ENCODE results near the gene MRPL32.
"Not testable (repeated sequence)": the region's sequence is repeated elsewhere in the genome, so short reads cannot be mapped to it uniquely, and the experiment has no call there.

The MRPL32 gene

DNA sequence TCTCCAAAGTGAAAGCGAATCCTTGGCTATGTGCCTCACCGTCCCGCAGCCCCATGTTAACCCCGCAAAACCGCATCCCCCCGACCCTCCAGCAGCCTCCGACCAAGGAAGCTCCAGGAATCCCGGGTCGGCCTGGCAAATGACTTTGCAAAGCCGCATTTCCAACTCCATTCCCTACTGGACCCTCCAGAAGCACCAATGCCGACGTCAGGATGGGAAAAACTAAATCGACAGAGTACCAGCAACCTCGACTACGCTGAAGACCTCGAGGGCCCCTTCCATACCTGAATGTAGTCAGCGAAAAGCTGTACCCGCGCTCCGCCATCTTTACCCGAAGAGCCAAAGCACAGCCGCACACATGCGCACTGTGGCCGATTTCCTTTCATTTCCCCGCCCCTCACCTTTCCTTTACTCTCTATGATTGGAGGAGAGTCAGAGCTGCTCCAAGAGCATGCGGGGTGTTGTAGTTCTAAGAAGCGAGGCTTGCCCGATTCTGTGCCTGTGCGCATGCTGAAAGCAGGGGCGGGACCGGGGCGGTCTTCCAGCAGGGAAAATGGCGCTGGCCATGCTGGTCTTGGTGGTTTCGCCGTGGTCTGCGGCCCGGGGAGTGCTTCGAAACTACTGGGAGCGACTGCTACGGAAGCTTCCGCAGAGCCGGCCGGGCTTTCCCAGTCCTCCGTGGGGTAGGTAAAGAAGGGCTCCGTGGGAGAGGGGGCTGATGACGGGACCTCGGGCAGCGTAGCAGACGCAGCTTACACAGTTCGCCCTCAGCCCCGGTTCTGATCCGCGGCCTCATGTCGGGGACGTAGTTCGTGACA is at the start of gene MRPL32, which contains the start of gene PSMA2:
MRPL32 (plus strand) TSS at position 543 of the 818 bp plus-strand sequence; CDS start at position 554, 11 bp downstream.
PSMA2 (minus strand) TSS at position 341 of the 818 bp plus-strand sequence; CDS start at position 325, 16 bp downstream.
- DNase-seq: peak; percentile 98 to 99

DNA sequence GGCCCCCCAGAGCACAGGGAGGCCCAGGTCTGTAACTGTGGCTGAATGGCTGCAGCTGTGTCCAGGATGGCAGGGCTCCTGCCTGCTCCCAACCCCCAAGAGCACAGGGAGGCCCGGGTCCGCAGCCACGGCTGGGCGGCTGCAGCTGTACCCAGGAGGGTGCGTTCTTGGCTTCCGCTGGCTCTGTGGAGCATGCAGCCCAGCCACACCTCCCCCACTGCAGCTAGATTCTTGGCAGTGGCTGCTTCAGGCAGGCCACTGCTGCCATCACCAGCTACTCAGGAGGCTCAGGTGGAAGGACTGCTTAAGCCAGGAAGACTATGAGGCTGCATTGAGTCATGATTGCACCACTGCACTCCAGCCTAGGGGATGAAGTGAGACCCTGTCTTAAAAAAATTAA is 48.2 kb upstream of the MRPL32 start:
- no peak for DNase-seq

- DNase-seq: not testable (repeated sequence)
Observed at GRCh38 chr7:42885183-42885582, 47.0 kb upstream of the MRPL32 start.

DNA sequence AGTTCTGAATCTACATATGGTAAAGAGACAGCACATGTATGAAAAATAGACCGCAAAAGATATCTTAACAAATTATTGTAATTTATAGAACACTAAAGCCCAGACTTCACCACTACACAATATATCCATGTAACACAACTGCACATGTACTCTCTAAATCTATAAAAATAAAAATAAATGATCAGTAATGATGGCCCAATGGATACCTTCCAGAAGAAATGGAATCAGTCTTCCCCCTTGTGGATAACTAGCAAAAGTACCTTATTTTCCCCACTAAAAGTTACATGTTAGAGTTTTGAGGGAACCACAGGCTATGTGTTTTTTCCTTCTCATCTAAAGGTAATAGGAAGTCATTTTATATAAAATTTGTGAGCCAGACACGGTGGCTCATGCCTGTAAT is 46.0 kb upstream of the MRPL32 start:
- no peak for DNase-seq

DNA sequence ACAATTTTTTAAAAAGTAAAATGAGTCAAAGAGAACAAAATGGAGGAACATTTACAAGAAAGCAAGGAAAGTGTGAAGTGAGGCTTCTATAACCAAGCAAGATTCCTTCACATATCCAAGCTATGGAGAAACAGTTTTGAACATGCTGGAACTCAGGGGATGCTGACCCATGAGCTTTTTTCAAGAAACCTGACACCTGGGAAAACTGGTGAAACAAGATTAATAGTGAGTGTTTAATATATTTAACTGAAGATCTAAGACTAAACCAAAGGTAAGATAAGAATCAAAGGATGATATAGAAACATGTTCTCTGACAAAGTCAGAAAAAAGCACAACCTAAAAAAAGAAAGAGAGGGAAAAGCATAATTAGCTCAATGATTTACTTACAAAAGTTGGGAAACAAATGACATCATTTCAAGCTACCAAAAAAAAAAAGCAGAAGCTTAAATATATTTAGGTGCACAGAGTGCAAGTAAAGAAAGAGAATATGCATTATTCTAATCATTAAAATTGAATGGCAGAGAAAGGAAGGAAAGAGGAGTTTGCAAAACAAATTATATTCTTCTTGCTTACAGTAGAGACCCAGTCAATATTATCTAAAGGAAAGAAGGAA is 45.2 kb upstream of the MRPL32 start:
- DNase-seq: no peak

DNA sequence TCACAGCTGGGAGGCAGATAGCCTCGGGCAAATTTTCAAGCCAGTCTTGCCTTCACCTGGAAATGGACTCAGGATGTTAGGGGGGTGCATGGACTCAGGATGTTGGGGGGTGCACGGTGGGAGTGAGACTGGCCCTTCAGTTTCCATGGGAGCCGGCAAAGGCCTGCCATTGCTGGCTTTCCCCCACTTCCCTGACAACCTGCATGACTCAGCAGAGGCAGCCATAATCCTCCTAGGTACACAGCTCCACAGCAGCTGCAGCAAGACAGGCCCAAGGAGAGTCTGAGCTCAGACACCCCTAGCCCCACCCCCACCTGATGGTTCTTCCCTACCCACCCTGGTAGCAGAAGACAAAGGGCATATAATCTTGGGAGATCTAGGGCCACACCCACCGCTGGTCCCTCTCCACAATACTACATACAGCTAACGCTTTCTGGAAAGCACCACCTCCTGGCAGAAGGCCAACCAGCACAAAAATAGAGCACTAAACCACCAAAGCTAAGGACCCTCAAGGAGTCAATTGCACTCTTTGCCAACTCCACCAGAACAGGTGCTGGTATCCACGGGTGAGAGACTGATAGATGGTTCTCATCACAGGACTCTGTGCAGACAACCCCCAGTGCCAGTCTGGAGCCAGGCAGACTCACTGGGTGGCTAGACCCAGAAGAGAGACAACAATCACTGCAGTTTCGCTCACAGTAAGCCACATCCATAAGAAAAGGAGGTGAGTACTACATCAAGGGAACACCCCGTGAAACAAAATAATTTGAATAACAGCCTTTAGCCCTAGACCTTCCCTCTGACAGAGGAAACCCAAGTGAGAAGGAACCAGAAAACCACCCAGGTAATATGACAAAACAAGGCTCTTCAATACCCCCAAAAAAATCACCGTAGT is 38.6 kb upstream of the MRPL32 start:
- DNase-seq: no peak

DNA sequence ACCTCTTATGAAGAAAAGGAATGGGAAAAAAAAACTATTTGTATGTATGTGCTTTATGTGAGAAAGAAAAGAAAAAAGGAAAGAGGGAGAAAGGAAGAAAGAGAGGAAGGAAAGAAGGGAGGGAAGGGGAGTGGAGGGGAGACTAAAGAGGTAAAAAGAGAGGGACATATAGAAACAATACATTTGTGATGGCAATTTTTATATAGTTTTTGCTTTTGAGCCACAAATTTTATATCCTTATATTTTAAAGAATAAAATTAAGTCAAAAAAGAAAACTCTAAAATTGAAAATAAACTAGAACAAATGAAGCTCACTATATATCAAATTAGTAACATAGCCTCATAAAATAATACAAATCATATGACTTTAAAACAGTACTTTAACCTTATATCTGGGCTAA is 31.3 kb upstream of the MRPL32 start:
- no peak for DNase-seq

GRCh38 chr7:42902331-42902730 is 29.8 kb upstream of the MRPL32 start:
- DNase-seq: no peak

- DNase-seq: no peak
Observed at GRCh38 chr7:42906181-42906580, 26.0 kb upstream of the MRPL32 start.

DNA sequence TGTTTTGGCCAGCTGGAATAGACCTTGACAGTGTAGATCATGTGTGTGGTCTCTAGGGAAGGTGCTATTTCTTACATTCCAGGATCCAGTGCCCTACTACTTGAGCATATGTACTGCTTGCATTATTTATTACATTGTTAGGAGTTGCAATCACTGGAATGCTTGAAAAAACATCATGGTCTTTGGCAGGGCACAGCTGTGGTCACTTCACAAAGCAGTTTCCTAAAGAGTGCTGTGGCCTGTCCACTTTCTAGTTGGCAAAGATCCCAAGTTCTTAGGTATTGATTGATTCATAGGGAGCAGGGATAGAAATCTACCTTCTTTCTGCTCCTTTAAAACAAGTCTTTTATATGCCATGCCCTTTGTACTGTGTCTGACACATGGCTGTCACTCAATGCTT is 24.9 kb upstream of the MRPL32 start:
- no peak for DNase-seq

DNA sequence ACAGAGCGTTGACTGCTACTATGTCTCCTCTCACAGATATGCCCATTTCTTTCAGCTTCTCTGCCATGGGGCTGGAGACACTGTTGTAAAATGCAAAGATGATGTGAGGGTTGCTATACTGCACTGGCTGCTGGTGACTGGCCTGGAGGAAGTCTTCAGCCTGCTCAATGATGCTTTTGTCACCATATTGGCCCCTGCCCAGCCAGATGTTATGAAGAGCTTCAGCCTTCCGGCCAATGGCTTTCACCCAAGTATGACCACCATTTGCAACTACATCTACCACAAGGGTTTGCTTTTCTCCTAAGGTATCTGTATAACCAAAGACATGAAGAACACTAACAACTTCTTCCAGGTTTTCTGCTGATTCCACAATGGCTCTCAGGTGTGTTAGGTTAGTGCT is 21.9 kb upstream of the MRPL32 start:
- no peak for DNase-seq

DNA sequence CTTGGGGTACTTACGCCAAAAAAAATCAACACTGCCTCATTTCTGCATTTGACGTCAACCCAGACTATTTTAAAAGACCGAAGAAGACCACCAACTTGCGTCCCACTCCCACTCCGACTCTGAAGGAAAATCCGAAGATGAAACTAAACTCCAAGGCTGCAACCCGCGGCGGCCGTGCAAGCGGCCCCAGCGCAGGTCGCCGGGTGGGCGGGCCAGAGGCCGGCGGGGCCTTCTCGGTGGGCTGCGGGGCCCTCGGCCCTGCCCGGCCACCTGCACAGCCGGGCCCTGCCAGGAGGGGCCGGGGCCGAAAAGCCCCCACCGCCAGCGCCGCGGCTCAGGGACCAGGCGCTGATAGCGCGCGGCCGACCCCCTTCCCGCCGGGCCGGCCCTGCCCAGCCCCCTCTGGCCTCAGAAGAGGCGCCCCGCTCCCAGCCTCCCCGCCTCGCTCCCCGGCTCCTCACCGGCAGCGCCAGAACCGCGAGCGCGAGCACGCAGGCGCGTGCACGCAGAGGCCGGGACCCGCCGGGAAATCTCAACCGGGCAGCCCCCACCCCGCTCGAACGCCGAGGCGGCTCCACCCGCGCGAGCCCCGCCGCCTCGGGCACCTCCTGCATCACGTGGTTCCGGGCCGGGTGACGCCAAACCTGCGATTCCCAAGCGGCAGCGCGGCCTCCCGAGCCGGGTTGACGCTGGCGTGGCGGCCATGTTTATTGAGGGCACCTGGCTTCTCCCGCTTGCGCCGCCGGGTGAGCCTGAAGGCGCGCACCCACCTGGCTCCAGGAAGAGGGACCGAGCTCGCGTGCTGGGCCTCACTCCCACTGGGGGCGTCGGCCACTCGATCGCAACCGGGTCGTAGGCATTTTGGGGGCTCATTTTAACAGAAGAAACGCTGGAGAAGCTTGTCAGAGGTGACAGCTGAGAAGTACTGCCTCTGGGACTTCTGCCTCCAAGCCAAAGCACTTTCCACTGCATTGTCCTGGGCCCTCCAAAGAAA is 20.4 kb upstream of the MRPL32 start, which contains the start of gene C7orf25:
C7orf25 (minus strand) TSS at position 617 of the 994 bp plus-strand sequence. CDS start 1,170 bp downstream, outside the sequence.
- DNase-seq: peak; percentile 97 to 98

- no peak for DNase-seq
Observed at GRCh38 chr7:42913591-42913990, 18.6 kb upstream of the MRPL32 start.

- DNase-seq: no peak
Observed at GRCh38 chr7:42914009-42914408, 18.2 kb upstream of the MRPL32 start.

GRCh38 chr7:42914421-42915045 is 17.6 kb upstream of the MRPL32 start:
- no peak for DNase-seq

DNA sequence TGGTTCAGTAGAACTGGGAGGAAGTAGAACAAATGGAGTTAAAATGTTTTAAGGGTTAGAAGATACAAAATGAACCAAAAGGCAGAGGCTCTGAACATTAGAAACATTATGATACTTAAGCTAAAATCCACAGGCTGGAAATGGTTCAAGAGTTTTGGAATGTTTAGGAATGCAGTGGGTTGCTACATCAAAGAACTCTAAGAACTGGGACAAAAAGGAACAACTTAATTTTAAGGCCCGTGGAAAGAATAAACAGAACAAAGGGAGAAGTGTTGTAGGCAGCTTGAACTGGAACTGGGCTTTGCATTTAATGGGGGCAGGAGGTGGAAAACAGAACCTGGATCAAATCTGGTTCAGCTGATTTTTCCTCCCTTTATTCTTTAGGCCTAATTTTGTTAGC is 16.8 kb upstream of the MRPL32 start:
- DNase-seq: no peak

- DNase-seq: no peak
Observed at GRCh38 chr7:42922017-42922753, 10.0 kb upstream of the MRPL32 start.

DNA sequence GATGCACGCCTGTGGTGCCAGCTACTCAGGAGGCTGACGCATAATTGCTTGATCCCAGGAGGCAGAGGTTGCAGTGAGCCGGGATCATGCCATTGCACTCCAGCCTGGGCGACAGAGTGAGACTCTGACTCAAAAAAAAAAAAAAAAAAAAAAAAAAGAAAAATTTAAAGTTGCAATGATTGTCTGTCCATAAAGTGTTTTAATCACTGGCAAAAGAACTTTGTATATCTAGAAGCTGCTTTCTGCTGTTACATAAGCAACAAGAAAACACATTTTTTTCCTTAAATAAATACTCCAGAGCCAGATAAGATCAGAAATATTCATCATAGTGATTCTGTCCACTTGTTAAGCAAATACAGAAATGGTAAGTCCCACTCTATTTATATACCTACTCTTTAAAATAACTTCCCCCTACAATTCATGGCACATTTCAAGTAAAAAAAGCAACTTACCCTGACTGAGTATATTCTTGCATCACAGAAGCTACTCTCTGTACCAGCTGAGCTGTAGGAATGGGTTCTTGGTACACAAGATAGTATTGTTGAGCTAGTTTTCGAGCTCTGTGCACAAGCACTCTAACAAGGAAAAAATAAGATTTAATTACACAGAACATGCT is 7.8 kb upstream of the MRPL32 start:
- no peak for DNase-seq

- DNase-seq: no peak
Observed at GRCh38 chr7:42925630-42926029, 6.5 kb upstream of the MRPL32 start.

- no peak for DNase-seq
Observed at GRCh38 chr7:42926204-42926603, 6.0 kb upstream of the MRPL32 start.

Measured in NCI-H2081 (cell line).